WTC11 (cell line): ENCODE measurements around the gene RTN4RL1.

Experiments used
- CTCF ChIP-seq: fragments of 200-600 bp; IDR thresholded peaks from 2 replicates; pipeline ENCODE4 v1.8.0; 2022; ENCODE audit warnings: antibody characterized with exemption
- E2F4 ChIP-seq: sonication (generic); formaldehyde crosslinking; IDR thresholded peaks from 2 replicates; pipeline ENCODE4 v1.8.1; 2022; ENCODE audit warnings: low read depth, mild to moderate bottlenecking, moderate library complexity, missing genetic modification reagents, borderline replicate concordance
- FOXJ3 ChIP-seq: sonication (generic); formaldehyde crosslinking; IDR thresholded peaks from 2 replicates; pipeline ENCODE4 v1.9.0; 2021; ENCODE audit warnings: missing genetic modification reagents, mild to moderate bottlenecking, borderline replicate concordance
- FOXK1 ChIP-seq: sonication (generic); formaldehyde crosslinking; IDR thresholded peaks from 2 replicates; pipeline ENCODE4 v1.8.0; 2022; ENCODE audit warnings: mild to moderate bottlenecking, moderate library complexity, missing genetic modification reagents
- PREB ChIP-seq: sonication (generic); formaldehyde crosslinking; IDR thresholded peaks from 2 replicates; pipeline ENCODE4 v1.8.1; 2022; ENCODE audit warnings: mild to moderate bottlenecking, missing genetic modification reagents, moderate library complexity, borderline replicate concordance
- SMAD3 ChIP-seq: sonication (generic); formaldehyde crosslinking; IDR thresholded peaks from 2 replicates; pipeline ENCODE4 v1.8.0; 2022; ENCODE audit warnings: missing genetic modification reagents, mild to moderate bottlenecking, borderline replicate concordance
- SMAD4 ChIP-seq: sonication (generic); formaldehyde crosslinking; IDR thresholded peaks from 2 replicates; pipeline ENCODE4 v1.8.0; 2022; ENCODE audit warnings: mild to moderate bottlenecking, missing genetic modification reagents
- ZNF232 ChIP-seq: sonication (generic); formaldehyde crosslinking; IDR thresholded peaks from 2 replicates; pipeline ENCODE4 v1.8.0; 2022; ENCODE audit warnings: mild to moderate bottlenecking, missing genetic modification reagents
- ZNF423 ChIP-seq: fragments of 250-450 bp; sonication (Bioruptor Pico); IDR thresholded peaks from 2 replicates; pipeline ENCODE4 v2.1.2; 2022; ENCODE audit warnings: mild to moderate bottlenecking, moderate library complexity

- no peak for TF ChIP-seq CTCF
- TF ChIP-seq E2F4 (CRISPR knock-in tag) = no peak
- no peak for TF ChIP-seq ZNF232
- TF ChIP-seq ZNF423 (CRISPR knock-in tag) = no peak
- no peak for TF ChIP-seq PREB (CRISPR knock-in tag)
- no peak for TF ChIP-seq FOXJ3
- no peak for TF ChIP-seq SMAD3 (CRISPR knock-in tag)
- no peak for TF ChIP-seq SMAD4
- no peak for TF ChIP-seq FOXK1 (CRISPR knock-in tag)
Measured at GRCh38 chr17:1963250-1963649, 61.9 kb downstream of the RTN4RL1 start.
